ENCODE data around the gene MINDY2.

Gene MINDY2, protein sequence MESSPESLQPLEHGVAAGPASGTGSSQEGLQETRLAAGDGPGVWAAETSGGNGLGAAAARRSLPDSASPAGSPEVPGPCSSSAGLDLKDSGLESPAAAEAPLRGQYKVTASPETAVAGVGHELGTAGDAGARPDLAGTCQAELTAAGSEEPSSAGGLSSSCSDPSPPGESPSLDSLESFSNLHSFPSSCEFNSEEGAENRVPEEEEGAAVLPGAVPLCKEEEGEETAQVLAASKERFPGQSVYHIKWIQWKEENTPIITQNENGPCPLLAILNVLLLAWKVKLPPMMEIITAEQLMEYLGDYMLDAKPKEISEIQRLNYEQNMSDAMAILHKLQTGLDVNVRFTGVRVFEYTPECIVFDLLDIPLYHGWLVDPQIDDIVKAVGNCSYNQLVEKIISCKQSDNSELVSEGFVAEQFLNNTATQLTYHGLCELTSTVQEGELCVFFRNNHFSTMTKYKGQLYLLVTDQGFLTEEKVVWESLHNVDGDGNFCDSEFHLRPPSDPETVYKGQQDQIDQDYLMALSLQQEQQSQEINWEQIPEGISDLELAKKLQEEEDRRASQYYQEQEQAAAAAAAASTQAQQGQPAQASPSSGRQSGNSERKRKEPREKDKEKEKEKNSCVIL

GRCh38 chr15:58770857-58771620, at the start of gene MINDY2:
MINDY2 (plus strand) TSS chr15:58771302; CDS start chr15:58771396, 94 bp downstream.
- DNase-seq (ENCODE audit: low spot score): peak; percentile 99

DNA sequence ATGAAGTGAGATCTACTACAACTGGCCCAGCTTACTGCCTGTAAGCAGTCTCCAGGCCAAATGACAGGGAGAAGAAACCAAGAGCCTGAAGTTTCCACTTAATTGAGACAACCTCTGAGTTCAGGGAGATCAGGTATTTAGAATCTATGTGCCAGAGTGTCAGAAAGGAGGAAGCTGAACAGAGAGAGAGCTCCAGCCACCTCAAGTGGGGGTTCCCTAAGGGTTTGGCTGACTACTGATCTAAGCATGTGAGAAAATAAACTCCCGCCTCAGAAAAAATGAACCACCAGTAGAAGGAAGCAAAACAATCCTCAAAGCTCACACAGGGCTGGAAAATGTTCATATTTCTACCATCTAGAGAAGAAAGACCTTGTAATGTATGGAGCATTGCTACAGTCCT, 46.6 kb upstream of the MINDY2 start:
- no peak for DNase-seq (ENCODE audit: low spot score)

DNA sequence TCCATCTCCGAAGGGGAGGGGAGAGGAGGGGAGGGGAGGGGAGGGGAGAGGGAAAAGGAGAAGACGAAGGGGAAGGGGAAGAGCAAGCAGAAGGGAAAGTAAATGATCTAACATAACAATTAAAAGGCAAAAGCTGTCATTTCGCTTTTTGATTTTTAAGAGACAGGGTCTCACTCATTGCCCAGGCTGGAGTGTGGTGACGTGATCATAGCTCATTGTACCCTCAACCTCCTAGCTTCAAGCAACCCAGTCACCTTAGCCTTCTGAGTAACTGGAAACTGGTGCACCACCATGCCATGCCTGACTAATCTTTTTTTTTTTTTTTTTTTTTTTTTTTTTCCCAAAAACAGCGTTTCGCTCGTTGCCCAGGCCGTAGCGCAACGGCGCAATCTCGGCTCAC, 44.2 kb upstream of the MINDY2 start:
- DNase-seq (ENCODE audit: low spot score): no peak

- DNase-seq (ENCODE audit: low spot score): no peak
Measured at GRCh38 chr15:58731756-58732535, 39.2 kb upstream of the MINDY2 start.

- no peak for DNase-seq (ENCODE audit: low spot score)
Measured at GRCh38 chr15:58732625-58733363, 38.3 kb upstream of the MINDY2 start.

GRCh38 chr15:58734859-58735258, 36.2 kb upstream of the MINDY2 start:
- no peak for DNase-seq (ENCODE audit: low spot score)

- DNase-seq (ENCODE audit: low spot score): no peak
Measured at GRCh38 chr15:58736018-58736643, 35.0 kb upstream of the MINDY2 start.

DNA sequence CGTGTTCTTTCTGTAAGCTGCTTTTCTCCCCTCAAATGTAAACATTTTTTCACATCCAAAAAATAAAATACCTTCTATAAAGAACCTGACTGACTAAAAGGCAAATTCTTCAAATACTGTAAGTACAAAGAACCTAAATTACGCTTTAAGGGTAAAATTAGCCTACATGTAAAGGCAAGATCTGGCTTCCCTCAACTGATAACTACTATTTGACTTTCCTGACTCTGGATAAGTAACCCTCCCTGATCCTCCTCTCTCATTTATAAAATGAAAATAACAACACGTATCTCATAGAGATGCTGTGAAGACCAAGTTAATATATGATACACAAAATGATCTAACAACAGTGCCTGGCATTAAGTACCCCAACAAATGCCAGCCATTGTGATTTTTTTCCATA, 33.8 kb upstream of the MINDY2 start:
- no peak for DNase-seq (ENCODE audit: low spot score)

GRCh38 chr15:58738046-58738707, 32.9 kb upstream of the MINDY2 start:
- no peak for DNase-seq (ENCODE audit: low spot score)

DNA sequence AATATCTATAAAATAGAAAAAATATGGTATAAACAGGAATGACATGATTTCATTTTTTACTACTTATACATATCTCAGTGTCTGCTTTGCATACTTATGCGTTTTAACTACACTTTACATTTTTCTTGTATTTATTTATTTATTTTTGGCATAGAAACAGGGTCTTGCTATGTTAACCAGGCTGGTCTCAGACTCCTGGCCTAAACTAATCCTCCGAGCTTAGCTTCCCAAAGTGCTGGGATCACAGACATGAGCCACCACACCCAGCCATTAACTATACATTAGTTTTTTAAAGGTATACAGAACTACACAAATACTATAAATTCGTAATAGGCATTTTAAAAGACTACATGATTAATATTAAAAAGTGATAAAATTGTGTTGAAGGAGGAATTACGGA, 30.7 kb upstream of the MINDY2 start:
- DNase-seq (ENCODE audit: low spot score): no peak

GRCh38 chr15:58741032-58741431, 30.1 kb upstream of the MINDY2 start:
- DNase-seq (ENCODE audit: low spot score): no peak

DNA sequence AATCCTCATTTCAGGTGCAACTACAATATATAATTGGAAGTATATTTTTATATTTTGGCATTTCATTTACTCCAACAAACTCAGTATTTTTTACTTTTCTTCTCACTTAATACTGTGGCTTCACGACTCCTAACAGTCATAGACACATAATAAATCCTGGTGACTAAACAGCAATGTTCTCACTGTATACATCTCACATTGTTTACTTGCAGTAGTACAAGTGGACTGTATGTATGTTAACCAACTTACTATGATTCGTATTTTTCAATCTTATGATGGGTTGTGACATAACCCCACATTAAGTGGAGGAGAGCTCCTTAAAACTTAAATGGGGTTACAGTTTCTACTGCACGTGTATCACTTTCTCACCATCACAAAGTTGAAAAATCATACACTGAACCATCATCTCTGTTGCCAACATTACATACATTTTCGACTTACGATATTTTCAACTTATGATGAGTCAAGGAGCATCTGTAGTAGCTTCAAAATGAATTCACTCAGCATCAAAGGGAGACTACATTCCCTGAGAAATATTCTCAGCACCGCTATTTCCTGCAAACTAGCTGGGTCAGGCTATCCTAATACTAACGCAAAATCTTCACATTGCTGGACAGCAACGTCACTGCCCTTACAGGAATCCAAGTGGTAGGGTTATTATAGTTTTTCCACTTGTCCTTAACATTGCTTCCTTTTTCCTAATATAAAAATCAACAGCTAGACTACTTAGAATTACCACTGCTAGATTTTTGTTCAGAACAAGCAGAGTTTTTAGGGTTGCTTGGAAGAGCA, 28.9 kb upstream of the MINDY2 start:
- DNase-seq (ENCODE audit: low spot score): no peak

GRCh38 chr15:58742819-58743502, 28.1 kb upstream of the MINDY2 start:
- DNase-seq (ENCODE audit: low spot score): no peak

- DNase-seq (ENCODE audit: low spot score): no peak
Measured at GRCh38 chr15:58746174-58746573, 24.9 kb upstream of the MINDY2 start.

- DNase-seq (ENCODE audit: low spot score): no peak
Measured at GRCh38 chr15:58748040-58748851, 22.9 kb upstream of the MINDY2 start.

DNA sequence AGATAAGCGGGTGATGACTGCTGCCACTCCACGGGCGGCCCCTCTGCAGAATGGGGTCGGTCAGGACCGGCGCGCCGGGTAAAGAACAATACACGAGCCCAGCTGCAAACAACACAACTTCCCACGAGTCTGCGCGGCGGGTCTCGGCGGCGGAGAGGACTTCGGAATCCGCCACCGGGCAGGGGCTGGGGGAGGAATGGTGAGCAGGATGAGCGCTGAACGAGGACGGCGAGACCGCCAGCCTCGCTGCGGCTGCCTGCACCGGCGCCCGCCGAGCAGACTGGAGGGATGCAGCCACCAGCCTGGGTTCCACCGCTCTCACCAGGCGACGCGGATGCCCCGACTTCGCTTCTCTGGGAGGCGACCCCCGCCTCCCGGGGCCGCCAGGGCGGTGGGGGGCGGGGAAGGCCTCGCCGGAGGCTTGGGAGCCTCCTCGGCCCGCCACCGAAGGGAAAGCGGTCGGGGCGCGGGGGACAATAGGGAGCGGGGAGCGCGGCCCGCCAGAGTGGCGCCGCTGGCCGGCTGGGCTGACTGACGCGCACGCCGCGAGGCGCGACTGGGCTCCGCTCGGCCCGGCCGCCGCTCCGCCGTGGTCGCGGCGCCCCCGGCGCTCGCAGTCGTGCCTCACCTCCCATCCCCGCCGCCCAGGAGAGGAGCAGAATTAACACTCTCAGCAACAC, 22.1 kb upstream of the MINDY2 start:
- no peak for DNase-seq (ENCODE audit: low spot score)

DNA sequence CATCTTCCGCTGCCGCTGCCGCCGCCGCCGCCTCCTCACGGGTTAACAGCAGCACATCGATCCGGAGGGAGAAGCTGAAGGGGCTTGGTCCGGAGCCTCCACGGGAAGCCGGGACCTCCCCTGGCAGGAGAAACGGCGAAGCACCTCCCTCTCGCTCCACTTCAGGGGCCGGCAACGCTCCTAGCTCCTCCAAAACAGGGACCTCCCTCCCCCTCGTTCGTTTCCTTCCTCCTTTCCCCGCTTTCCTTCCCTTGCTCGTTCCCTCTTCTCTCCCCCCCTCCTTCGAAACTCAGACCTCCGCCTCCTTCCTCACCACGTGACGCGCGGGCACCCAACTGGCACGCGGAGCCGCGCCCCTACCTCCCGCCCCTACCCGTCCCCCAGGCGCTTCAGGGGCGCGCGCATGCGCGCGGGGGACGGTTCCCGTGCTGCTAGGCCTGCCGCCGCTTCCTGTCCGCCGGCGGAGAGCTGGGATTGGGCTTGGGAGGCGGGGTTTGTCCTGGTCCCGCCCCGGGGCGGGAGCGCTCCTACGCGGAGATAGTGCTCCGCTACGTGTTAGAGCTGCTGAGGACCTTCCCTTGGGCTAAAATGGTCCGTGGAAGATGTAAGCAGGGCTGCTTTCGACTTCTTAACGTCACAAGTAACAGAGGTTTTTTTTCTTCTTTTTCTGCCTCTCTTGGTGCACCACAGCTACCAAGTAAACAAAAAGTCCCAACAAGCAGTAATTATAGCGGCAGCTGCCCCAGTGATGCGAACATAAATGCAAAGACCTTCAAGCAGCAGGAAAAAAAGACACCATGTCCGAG, 21.4 kb upstream of the MINDY2 start, which contains the start of gene ADAM10:
Gene ADAM10, minus strand, starts transcription at position 176 of the 806 bp plus-strand sequence. Its CDS starts 173 bp downstream, at position 3.
- DNase-seq (ENCODE audit: low spot score): peak; percentile 99

All from putamen (tissue), 1 donor.